B cell (primary cell): ENCODE results near the gene TM9SF2. TPM values are rescaled to one million over a fixed set of nuclear protein-coding genes. Genes with fewer than 3 reads are reported as not detected.

Experiments
- ATAC-seq: fragments of 200-7000 bp; cut with Tn5 transposase; one replicate; pipeline ENCODE4 v1.10.0; 2021; ENCODE audit warnings: low read depth, mild to moderate bottlenecking, moderate number of reproducible peaks, moderate library complexity
- CTCF ChIA-PET: fragments of 350-600 bp; sonication (Branson Sonifier 250); formaldehyde crosslinking; loops from one replicate; lab custom pipeline; 2021; ENCODE audit warnings: antibody characterized with exemption, inconsistent platforms; lab: Charles Lee
- POLR2A ChIA-PET: fragments of 350-600 bp; sonication (Branson Sonifier 250); formaldehyde crosslinking; loops from one replicate; lab custom pipeline; 2021; ENCODE audit warnings: antibody characterized with exemption; lab: Charles Lee
- DNase-seq: peaks from one replicate; pipeline ENCODE4 v3.0.0; 2013
- H2AFZ ChIP-seq: 2 replicates; pipeline ENCODE4 v1.6.1; 2012; ENCODE audit warnings: mild to moderate bottlenecking, low read depth, low read length; ENCODE audit not compliant: insufficient read depth, poor library complexity, severe bottlenecking
- H3K27ac ChIP-seq, 2 donors: 1 replicate in 1 of 2; 2 replicates in 1 of 2; pipeline ENCODE4 v1.5.1; 2012 to 2013; ENCODE audit warnings: low read length in 2 of 2, mild to moderate bottlenecking in 2 of 2, moderate library complexity in 1 of 2
- H3K27me3 ChIP-seq, 4 experiments: fragments of 200-600 bp in 1 of 4; sonication (generic) in 1 of 4; replicated peaks in 1 of 4; 1 replicate in 2 of 4; 2 replicates in 2 of 4; pipeline versions ENCODE4 v1.6.1 to v1.7.0; 2013 to 2016; ENCODE audit warnings: low read length in 3 of 4, mild to moderate bottlenecking in 2 of 4, mixed read lengths in 1 of 4, moderate library complexity in 1 of 4; ENCODE audit not compliant: insufficient read depth in 4 of 4, control insufficient read depth in 3 of 4; ENCODE audit errors: control extremely low read depth in 1 of 4
- H3K36me3 ChIP-seq, 2 experiments: replicated peaks in 1 of 2; 1 replicate in 1 of 2; 2 replicates in 1 of 2; pipeline versions ENCODE4 v1.6.1 to v1.7.1; 2013; ENCODE audit warnings: low read length in 1 of 2; ENCODE audit not compliant: insufficient read depth in 2 of 2, control insufficient read depth in 1 of 2; ENCODE audit errors: control extremely low read depth in 1 of 2, extremely low read depth in 1 of 2
- H3K4me1 ChIP-seq, 2 donors: fragments of 200-600 bp in 1 of 2; sonication (generic) in 1 of 2; 1 replicate in 1 of 2; 2 replicates in 1 of 2; pipeline versions ENCODE4 v1.5.1 to v1.6.1; 2013 to 2017; ENCODE audit warnings: low read length in 2 of 2; ENCODE audit not compliant: control insufficient read depth in 2 of 2, insufficient read depth in 2 of 2
- H3K4me2 ChIP-seq: replicated peaks from 2 replicates; pipeline ENCODE3; 2012; ENCODE audit warnings: mild to moderate bottlenecking, low read depth, low read length; ENCODE audit not compliant: poor library complexity, severe bottlenecking
- H3K4me3 ChIP-seq, 5 experiments: fragments of 200-600 bp in 1 of 5; sonication (generic) in 1 of 5; 1 replicate in 3 of 5; 2 replicates in 2 of 5; pipeline versions ENCODE4 v1.5.1 to v1.7.0; 2011 to 2016; ENCODE audit warnings: low read length in 4 of 5, mild to moderate bottlenecking in 4 of 5, low read depth in 2 of 5, control low read depth in 1 of 5, moderate library complexity in 1 of 5; ENCODE audit not compliant: insufficient read depth in 1 of 5; ENCODE audit errors: control extremely low read depth in 1 of 5, extremely low read depth in 1 of 5
- H3K79me2 ChIP-seq: fragments of 200-600 bp; sonication (generic); one replicate; pipeline ENCODE4 v1.6.0; 2016; ENCODE audit warnings: low read length; ENCODE audit not compliant: control insufficient read depth, insufficient read depth
- H3K9ac ChIP-seq: fragments of 200-600 bp; sonication (generic); 2 replicates; pipeline ENCODE4 v1.6.1; 2017; ENCODE audit warnings: mild to moderate bottlenecking, low read length, moderate library complexity
- H3K9me3 ChIP-seq, 3 donors: one replicate each; pipeline versions ENCODE4 v1.6.1 to v1.7.1; 2013; ENCODE audit warnings: low read length in 2 of 3; ENCODE audit not compliant: control insufficient read depth in 2 of 3, insufficient read depth in 1 of 3; ENCODE audit errors: control extremely low read depth in 1 of 3
- H4K20me1 ChIP-seq: 2 replicates; pipeline ENCODE4 v1.6.0; 2012; ENCODE audit warnings: mild to moderate bottlenecking, low read length; ENCODE audit not compliant: insufficient read depth, control insufficient read depth, poor library complexity, severe bottlenecking
- H3K27ac Mint-ChIP-seq: one replicate; pipeline ENCODE4 v1.8.0; 2021; ENCODE audit warnings: mixed read lengths
- H3K27me3 Mint-ChIP-seq: one replicate; pipeline ENCODE4 v1.8.0; 2021; ENCODE audit warnings: mixed read lengths
- H3K4me1 Mint-ChIP-seq: one replicate; pipeline ENCODE4 v1.8.0; 2021; ENCODE audit warnings: mixed read lengths
- H3K4me3 Mint-ChIP-seq: one replicate; pipeline ENCODE4 v1.8.0; 2021; ENCODE audit warnings: mixed read lengths
- H3K9me3 Mint-ChIP-seq: one replicate; pipeline ENCODE4 v1.8.0; 2022; ENCODE audit warnings: mixed read lengths; ENCODE audit not compliant: insufficient read depth
- CTCF ChIP-seq: fragments of 200-600 bp; IDR thresholded peaks from one replicate; pipeline ENCODE4 v1.8.0; 2022; ENCODE audit warnings: antibody characterized with exemption, mild to moderate bottlenecking
- EZH2 ChIP-seq: IDR thresholded peaks from 2 replicates; pipeline ENCODE4 v1.6.1; 2012; ENCODE audit warnings: borderline replicate concordance, low read depth, mild to moderate bottlenecking, moderate library complexity, low read length; ENCODE audit not compliant: insufficient read depth, poor library complexity, severe bottlenecking
- WGBS: methylation state at CpG from one replicate; pipeline ENCODE4 v1.1.5; 2013; ENCODE audit warnings: missing lambda C conversion rate; ENCODE audit not compliant: insufficient coverage; 5-methylcytosine and 5-hydroxymethylcytosine counted together
- intact Hi-C: fragments of 100-400 bp; cut with micrococcal nuclease; formaldehyde crosslinking; loops from one replicate; pipeline ENCODE4 v1.10.0; 2022
- polyA plus RNA-seq: library from polyadenylated mRNA; depleted of rRNA; stranded (reverse); fragments of >200 nt; gene quantifications from 2 replicates; pipeline ENCODE4 v1.2.3, GENCODE V29; 2012
- total RNA-seq, 2 donors: library from RNA; stranded (reverse); fragments of 120-200 nt in 1 of 2; gene quantifications; 1 replicate in 1 of 2; 2 replicates in 1 of 2; pipeline versions ENCODE4 v1.2.3 to v1.2.4, GENCODE V29; 2013 to 2022

Gene TM9SF2
- total and polyA plus RNA-seq, 2 donors (not counting 1 experiment from before 2014, with no cell fraction given), result 20.2 to 63.6 TPM

GRCh38 chr13:99585609-99586008 lies 84.3 kb downstream of the TM9SF2 start:
- WGBS, result no CpG with 5 or more reads among the region's 3 CpGs
- H4K20me1 ChIP-seq, result no peaks in the 10 kb centered on the region
- no peaks in the 10 kb centered on the region for H3K4me1 ChIP-seq
- no peak overlapping the region for H3K4me3 Mint-ChIP-seq
- H2AFZ ChIP-seq, result no peak overlapping the region
- ChIA-PET POLR2A (no interaction called here), CTCF (no interaction called here)
- no peak overlapping the region for H3K4me3 ChIP-seq
- peaks cover 0 to 2% (median 0%) of the 10 kb centered on the region in 3 donors for H3K9me3 ChIP-seq
- H3K79me2 ChIP-seq, result no peaks in the 10 kb centered on the region
- H3K9ac ChIP-seq, result no peak overlapping the region
- H3K4me2 ChIP-seq, result no peak overlapping the region
- TF ChIP-seq EZH2, result no peak
- no peaks in the 10 kb centered on the region for H3K36me3 ChIP-seq
- DNase-seq, result no peak
- H3K27me3 ChIP-seq, result no peaks in the 10 kb centered on the region
- intact Hi-C loops, result no loop called here
- H3K27ac Mint-ChIP-seq, result no peak overlapping the region
- H3K27me3 Mint-ChIP-seq, result no peaks in the 10 kb centered on the region
- H3K9me3 Mint-ChIP-seq, result no peaks in the 10 kb centered on the region
- no peak for ATAC-seq
- H3K27ac ChIP-seq, result no peak overlapping the region
- no peaks in the 10 kb centered on the region for H3K4me1 Mint-ChIP-seq

GRCh38 chr13:99587021-99587420 lies 85.7 kb downstream of the TM9SF2 start:
- ATAC-seq, result no peak
- no peaks in the 10 kb centered on the region for H3K27me3 Mint-ChIP-seq
- Histone ChIP-seq H4K20me1 (no peaks in the 10 kb centered on the region), H3K4me3 (no peak overlapping the region), H2AFZ (no peak overlapping the region), H3K27me3 (no peaks in the 10 kb centered on the region), H3K27ac (no peak overlapping the region), H3K79me2 (no peaks in the 10 kb centered on the region), H3K9ac (no peak overlapping the region), H3K9me3 (peaks cover 0 to under 1% (median 0%) of the 10 kb centered on the region in 3 donors), H3K36me3 (no peaks in the 10 kb centered on the region), H3K4me2 (no peak overlapping the region), H3K4me1 (no peaks in the 10 kb centered on the region)
- H3K4me1 Mint-ChIP-seq, result no peaks in the 10 kb centered on the region
- intact Hi-C loops, result no loop called here
- no peak overlapping the region for H3K27ac Mint-ChIP-seq
- 100% methylated on average over 7 of the region's 8 CpGs for WGBS
- ChIA-PET CTCF (no interaction called here), POLR2A (no interaction called here)
- TF ChIP-seq CTCF (no peak), EZH2 (no peak)
- H3K4me3 Mint-ChIP-seq, result no peak overlapping the region
- no peaks in the 10 kb centered on the region for H3K9me3 Mint-ChIP-seq
- no peak for DNase-seq
